ENCODE measurements around the gene ZNF710.

The ZNF710 gene

DNA sequence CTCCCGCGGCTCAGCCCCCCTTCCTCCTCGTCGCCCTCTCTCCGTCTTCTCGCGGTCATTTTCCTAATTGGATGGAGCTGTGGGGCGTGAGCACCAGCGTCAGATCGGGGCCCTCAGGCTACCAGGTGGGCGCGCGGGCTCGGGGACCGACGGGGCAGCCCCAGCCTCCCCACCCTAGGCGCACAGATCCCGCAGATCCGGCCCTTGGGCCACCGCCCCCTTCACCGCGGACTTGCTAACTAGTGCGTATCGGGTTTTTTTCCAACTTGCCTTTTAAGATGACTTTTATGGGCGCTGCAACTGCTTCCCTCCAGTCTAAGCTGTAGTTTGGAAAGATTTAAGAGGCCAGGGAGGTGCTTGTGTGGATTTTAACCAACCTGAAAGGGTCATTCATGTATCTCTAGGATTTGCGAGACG lies 1.3 kb downstream of the ZNF710 start:
- TF ChIP-seq POU2F2 (IDR thresholded peaks at IDR 0.05; ENCODE audit: low read depth, low read length) (no peak), PAX5 (IDR thresholded peaks at IDR 0.05; ENCODE audit: insufficient read depth, low read length, severe bottlenecking) (no peak), SPI1 (IDR thresholded peaks at IDR 0.05; ENCODE audit: low read depth, low read length) (no peak), POLR2AphosphoS5 (IDR thresholded peaks at IDR 0.05; ENCODE audit: low read depth, low read length) (no peak), TAF1 (IDR thresholded peaks at IDR 0.05; ENCODE audit: low read depth, low read length) (no peak), POLR2A (IDR thresholded peaks at IDR 0.05; ENCODE audit: low read depth, low read length) (no peak)
- FAIRE-seq: no peak
- no peak for DNase-seq (ENCODE audit: insufficient read length, low spot score)

DNA sequence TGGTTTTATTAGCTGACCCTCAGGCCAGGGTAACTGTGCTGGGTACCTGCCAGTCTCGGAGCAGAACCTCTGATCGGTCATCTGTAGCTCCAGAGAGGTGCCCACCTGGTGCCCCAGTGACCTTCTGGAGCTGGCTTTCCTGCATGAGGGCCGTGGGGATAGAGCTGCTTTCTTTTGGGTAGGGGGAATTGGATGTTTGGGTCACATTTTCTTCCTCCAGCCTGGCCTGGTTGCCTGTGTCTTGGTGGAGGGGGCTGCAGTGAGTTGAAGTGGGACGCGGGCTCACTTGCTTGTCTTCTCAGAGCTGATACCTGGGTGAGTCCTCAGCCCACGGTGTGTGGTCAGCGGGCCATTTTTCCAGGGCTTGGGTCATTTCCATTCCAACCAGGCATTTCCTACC lies 2.6 kb downstream of the ZNF710 start:
- no peak for DNase-seq (ENCODE audit: insufficient read length, low spot score)
- FAIRE-seq: no peak
- TF ChIP-seq POLR2AphosphoS5 (IDR thresholded peaks at IDR 0.05; ENCODE audit: low read depth, low read length) (no peak), SPI1 (IDR thresholded peaks at IDR 0.05; ENCODE audit: low read depth, low read length) (no peak), POU2F2 (IDR thresholded peaks at IDR 0.05; ENCODE audit: low read depth, low read length) (no peak), TAF1 (IDR thresholded peaks at IDR 0.05; ENCODE audit: low read depth, low read length) (no peak), POLR2A (IDR thresholded peaks at IDR 0.05; ENCODE audit: low read depth, low read length) (no peak), PAX5 (IDR thresholded peaks at IDR 0.05; ENCODE audit: insufficient read depth, low read length, severe bottlenecking) (no peak)

DNA sequence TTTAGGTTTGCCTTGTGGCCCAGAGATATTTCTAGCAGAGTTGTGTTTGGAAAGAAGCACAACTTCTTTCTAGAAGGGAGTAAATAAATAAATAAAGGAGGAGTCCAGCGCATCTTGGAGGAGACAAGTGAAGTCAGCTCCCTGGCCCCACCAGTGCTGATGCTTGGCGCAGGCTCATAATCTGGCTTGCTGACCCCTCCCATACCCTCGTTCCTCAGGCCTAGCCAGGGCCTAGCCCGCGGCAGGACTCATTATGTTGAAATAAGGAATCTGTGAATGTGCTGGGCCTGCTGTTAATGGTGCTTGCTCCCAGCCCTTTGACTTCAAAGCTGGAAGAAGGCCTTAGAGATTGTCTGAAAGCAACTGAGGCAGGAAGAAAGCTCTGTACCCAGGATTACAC lies 3.1 kb downstream of the ZNF710 start:
- no peak for TF ChIP-seq PAX5 (IDR thresholded peaks at IDR 0.05; ENCODE audit: insufficient read depth, low read length, severe bottlenecking)
- no peak for TF ChIP-seq POLR2AphosphoS5 (IDR thresholded peaks at IDR 0.05; ENCODE audit: low read depth, low read length)
- no peak for TF ChIP-seq TAF1 (IDR thresholded peaks at IDR 0.05; ENCODE audit: low read depth, low read length)
- TF ChIP-seq SPI1 (IDR thresholded peaks at IDR 0.05; ENCODE audit: low read depth, low read length): no peak
- no peak for TF ChIP-seq POU2F2 (IDR thresholded peaks at IDR 0.05; ENCODE audit: low read depth, low read length)
- no peak for TF ChIP-seq POLR2A (IDR thresholded peaks at IDR 0.05; ENCODE audit: low read depth, low read length)
- FAIRE-seq (no peak), DNase-seq (ENCODE audit: insufficient read length, low spot score) (no peak)

DNA sequence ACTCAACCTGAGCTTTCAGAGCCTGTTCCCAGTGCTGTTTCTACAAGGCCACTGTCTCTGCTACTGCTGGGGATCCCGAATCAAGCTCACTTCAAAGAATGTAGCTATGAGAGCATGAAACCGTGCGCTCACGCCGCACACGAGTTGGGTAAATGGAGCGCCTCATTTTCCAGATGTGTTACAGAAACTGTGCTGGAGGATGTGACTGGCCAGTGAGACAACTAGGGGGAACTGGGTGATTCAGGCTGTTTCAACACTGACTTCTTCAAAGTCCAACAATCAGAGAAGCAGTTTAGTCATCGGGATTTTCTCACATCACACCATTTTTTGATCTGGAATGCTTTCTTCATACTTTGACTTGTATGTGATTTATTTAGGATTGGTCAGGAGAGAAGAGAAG lies 3.5 kb downstream of the ZNF710 start:
- DNase-seq (ENCODE audit: insufficient read length, low spot score) (no peak), FAIRE-seq (no peak)

DNA sequence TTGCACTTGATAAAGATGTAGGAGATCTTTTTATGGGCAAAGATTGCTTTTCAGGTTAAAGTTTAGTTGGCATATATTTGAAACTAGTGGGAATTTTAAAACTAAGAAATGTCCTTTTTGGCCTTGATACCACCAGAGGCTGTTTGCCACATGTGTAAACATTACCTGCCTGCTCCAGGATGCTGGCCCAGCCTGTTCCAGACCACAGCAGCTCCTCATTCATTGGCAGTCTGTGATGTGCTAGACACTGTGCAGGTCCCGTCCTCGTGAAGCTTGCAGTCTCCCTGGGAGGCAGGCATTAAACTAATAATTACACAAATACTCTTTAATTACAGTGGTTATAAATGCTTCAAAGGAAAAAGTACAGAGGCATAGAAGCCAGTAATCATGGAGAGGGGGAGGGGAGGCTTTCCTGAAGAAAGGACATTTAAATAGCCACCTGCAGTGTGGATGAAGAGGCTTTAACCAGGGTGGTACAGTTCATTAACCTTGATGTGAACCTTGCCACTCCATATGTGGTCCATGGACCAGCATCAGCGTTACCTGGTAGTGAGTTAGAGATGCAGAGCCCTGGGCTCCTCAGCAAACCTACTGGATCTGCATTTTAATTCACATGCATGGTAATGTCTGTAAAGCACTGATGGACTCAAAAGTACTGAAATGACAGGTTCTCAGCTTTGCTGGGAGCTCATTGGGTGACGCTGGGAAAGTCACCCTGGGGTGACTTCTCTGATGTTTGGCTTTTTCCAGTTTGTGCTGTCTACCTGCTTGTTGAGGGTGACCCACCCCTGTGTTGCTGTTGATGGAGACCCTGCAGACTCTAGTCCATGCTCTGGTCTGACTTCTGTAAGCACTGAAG lies 5.3 kb downstream of the ZNF710 start:
- no peak for TF ChIP-seq POLR2AphosphoS5 (IDR thresholded peaks at IDR 0.05; ENCODE audit: low read depth, low read length)
- TF ChIP-seq PAX5 (IDR thresholded peaks at IDR 0.05; ENCODE audit: insufficient read depth, low read length, severe bottlenecking): no peak
- TF ChIP-seq POU2F2 (IDR thresholded peaks at IDR 0.05; ENCODE audit: low read depth, low read length): no peak
- no peak for TF ChIP-seq SPI1 (IDR thresholded peaks at IDR 0.05; ENCODE audit: low read depth, low read length)
- no peak for TF ChIP-seq TAF1 (IDR thresholded peaks at IDR 0.05; ENCODE audit: low read depth, low read length)
- TF ChIP-seq POLR2A (IDR thresholded peaks at IDR 0.05; ENCODE audit: low read depth, low read length): no peak
- FAIRE-seq: no peak

More for the DNA sequence above, 3.5 kb downstream of the ZNF710 start:
- TF ChIP-seq POU2F2 (IDR thresholded peaks at IDR 0.05; ENCODE audit: low read depth, low read length) (no peak), POLR2AphosphoS5 (IDR thresholded peaks at IDR 0.05; ENCODE audit: low read depth, low read length) (no peak), SPI1 (IDR thresholded peaks at IDR 0.05; ENCODE audit: low read depth, low read length) (peak; percentile 31; the same call in 1 of the 2 replicates)

DNA sequence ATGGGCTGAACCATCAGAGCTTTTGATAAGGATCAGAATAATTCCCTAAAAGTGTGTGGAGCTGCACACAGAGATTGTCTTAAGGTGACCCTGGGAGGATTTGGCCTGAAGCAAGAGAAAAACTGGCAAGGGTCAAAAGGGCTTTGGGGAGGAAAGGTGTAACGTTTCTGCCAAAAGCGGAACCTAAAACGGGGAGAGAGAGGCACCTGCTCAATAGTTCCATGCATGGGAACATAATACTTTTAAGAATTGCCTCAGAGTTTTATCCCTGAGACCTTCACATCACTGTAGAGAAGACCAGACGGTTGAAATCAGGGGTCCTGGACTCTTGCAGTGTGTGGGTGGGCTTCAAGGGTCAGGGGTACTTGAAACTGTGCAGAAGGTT lies 5.9 kb downstream of the ZNF710 start:
- no peak for FAIRE-seq
- no peak for TF ChIP-seq PAX5 (IDR thresholded peaks at IDR 0.05; ENCODE audit: insufficient read depth, low read length, severe bottlenecking)
- no peak for TF ChIP-seq POU2F2 (IDR thresholded peaks at IDR 0.05; ENCODE audit: low read depth, low read length)
- no peak for TF ChIP-seq POLR2AphosphoS5 (IDR thresholded peaks at IDR 0.05; ENCODE audit: low read depth, low read length)
- no peak for TF ChIP-seq SPI1 (IDR thresholded peaks at IDR 0.05; ENCODE audit: low read depth, low read length)
- no peak for TF ChIP-seq POLR2A (IDR thresholded peaks at IDR 0.05; ENCODE audit: low read depth, low read length)
- no peak for TF ChIP-seq TAF1 (IDR thresholded peaks at IDR 0.05; ENCODE audit: low read depth, low read length)
- no peak for DNase-seq (ENCODE audit: insufficient read length, low spot score)

More for the DNA sequence above, 5.3 kb downstream of the ZNF710 start:
- no peak for DNase-seq (ENCODE audit: insufficient read length, low spot score)

DNA sequence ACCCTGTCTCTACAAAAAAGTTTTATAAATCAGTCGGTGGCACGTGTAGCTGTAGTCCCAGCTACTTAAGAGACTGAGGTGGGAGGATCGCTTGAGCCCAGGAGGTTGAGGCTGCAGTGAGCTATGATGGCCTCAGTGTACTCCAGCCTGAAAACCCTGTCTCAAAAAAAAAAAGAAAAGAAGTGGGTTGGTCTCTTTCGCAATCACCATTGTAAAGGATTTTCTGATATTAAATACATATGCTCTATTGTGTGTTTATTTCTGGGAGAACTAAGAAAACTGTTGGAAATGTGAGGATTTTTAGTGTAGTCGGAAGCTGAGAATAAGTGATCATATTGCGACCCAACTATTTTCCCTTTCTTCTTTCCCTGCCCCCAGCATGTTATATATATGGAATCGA lies 7.5 kb downstream of the ZNF710 start:
- DNase-seq (ENCODE audit: insufficient read length, low spot score) (no peak), FAIRE-seq (no peak)
- TF ChIP-seq SPI1 (IDR thresholded peaks at IDR 0.05; ENCODE audit: low read depth, low read length) (no peak), PAX5 (IDR thresholded peaks at IDR 0.05; ENCODE audit: insufficient read depth, low read length, severe bottlenecking) (no peak), POLR2AphosphoS5 (IDR thresholded peaks at IDR 0.05; ENCODE audit: low read depth, low read length) (no peak), TAF1 (IDR thresholded peaks at IDR 0.05; ENCODE audit: low read depth, low read length) (no peak), POU2F2 (IDR thresholded peaks at IDR 0.05; ENCODE audit: low read depth, low read length) (no peak), POLR2A (IDR thresholded peaks at IDR 0.05; ENCODE audit: low read depth, low read length) (no peak)

DNA sequence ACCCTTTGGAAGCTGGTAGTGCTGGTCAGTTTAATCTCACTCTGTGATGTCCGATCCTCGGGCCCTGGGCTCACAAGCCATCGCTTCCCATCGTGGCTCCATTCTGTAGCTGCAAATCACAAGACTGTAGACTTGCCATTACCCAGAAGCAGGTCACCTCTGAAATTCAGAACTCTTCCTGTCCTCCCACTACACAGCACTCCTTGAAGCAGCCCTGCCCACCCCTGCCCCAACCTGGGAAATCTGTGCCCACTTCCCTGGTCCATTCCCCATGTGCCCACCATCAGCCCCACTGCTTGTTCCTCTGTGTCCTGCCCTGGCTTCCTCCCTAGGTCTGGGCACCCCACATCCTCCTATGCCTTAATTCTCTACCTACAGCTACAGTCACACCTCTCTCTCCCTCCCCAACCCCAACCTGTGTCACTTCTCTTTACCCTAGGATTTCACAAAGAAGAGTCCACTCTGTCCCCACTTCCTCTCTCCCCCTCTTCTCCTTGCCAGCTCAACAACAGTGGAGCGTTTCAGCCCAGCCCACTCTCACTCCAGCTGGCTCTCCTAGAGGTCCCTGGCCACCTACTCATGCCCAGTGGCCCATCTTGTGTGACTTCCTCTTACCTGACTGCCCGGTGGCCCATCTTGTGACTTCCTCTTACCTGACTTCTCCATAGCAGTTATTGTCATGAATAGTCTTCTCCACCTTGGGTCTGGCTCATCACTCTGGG lies 8.3 kb downstream of the ZNF710 start:
- DNase-seq (ENCODE audit: insufficient read length, low spot score) (no peak), FAIRE-seq (no peak)
- TF ChIP-seq SPI1 (IDR thresholded peaks at IDR 0.05; ENCODE audit: low read depth, low read length): peak; percentile 62
- no peak for TF ChIP-seq POLR2A (IDR thresholded peaks at IDR 0.05; ENCODE audit: low read depth, low read length)

DNA sequence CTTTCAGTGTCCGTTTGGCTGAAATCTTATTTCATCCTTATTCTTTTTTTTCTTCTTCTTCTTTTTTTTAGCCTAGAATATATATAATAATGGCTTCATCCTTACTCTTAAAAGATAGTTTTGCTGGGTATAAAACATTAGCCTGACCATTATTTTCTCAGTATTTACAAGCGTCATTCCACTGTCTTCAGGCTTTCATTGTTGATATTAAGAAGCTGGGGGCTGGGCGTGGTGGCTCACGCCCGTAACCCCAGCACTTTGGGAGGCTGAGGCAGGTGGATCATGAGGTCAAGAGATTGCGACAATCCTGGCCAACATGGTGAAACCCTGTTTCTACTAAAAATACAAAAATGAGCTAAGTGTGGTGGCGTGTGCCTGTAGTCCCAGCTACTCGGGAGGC lies 10.6 kb downstream of the ZNF710 start:
- DNase-seq (ENCODE audit: insufficient read length, low spot score): no peak
- TF ChIP-seq POLR2AphosphoS5 (IDR thresholded peaks at IDR 0.05; ENCODE audit: low read depth, low read length) (no peak), PAX5 (IDR thresholded peaks at IDR 0.05; ENCODE audit: insufficient read depth, low read length, severe bottlenecking) (no peak), TAF1 (IDR thresholded peaks at IDR 0.05; ENCODE audit: low read depth, low read length) (no peak)
- no peak for FAIRE-seq
